Immature natural killer cell (primary cell): ENCODE data around the gene FAM124A. TPM values are rescaled to one million over a fixed set of nuclear protein-coding genes. Genes with fewer than 3 reads are reported as not detected.

Source experiments
- DNase-seq, 3 donors: peaks; one replicate each; pipeline ENCODE4 v3.0.0; 2022; ENCODE audit warnings: mixed read lengths in 1 of 3
- H3K27ac Mint-ChIP-seq, 6 donors: one replicate each; pipeline ENCODE4 v1.8.0; 2020; ENCODE audit warnings: mixed read lengths in 6 of 6, mild to moderate bottlenecking in 5 of 6, inconsistent platforms in 4 of 6, moderate library complexity in 3 of 6
- H3K27me3 Mint-ChIP-seq, 3 donors: one replicate each; pipeline ENCODE4 v1.8.0; 2020 to 2021; ENCODE audit warnings: low read depth in 3 of 3, mild to moderate bottlenecking in 3 of 3, mixed read lengths in 3 of 3, moderate library complexity in 3 of 3, inconsistent platforms in 1 of 3
- H3K36me3 Mint-ChIP-seq, 3 donors: one replicate each; pipeline ENCODE4 v1.8.0; 2020; ENCODE audit warnings: mixed read lengths in 3 of 3, inconsistent platforms in 2 of 3, mild to moderate bottlenecking in 2 of 3
- H3K4me1 Mint-ChIP-seq, 2 donors: one replicate each; pipeline ENCODE4 v1.8.0; 2020; ENCODE audit warnings: inconsistent platforms in 2 of 2, mild to moderate bottlenecking in 2 of 2, mixed read lengths in 2 of 2, moderate library complexity in 1 of 2
- H3K4me3 Mint-ChIP-seq, 5 donors: one replicate each; pipeline ENCODE4 v1.8.0; 2020; ENCODE audit warnings: mild to moderate bottlenecking in 5 of 5, mixed read lengths in 5 of 5, inconsistent platforms in 3 of 5, moderate library complexity in 3 of 5
- H3K9me3 Mint-ChIP-seq, 6 donors: one replicate each; pipeline ENCODE4 v1.8.0; 2020; ENCODE audit warnings: mild to moderate bottlenecking in 6 of 6, mixed read lengths in 6 of 6, inconsistent platforms in 4 of 6, moderate library complexity in 3 of 6
- polyA plus RNA-seq, 3 donors: library from polyadenylated mRNA; unstranded; fragments of 300-500 nt; fragmentation: Illumina TruSeq; gene quantifications; one replicate each; pipeline ENCODE4 v1.2.3, GENCODE V29; 2021

FAM124A gene
- polyA plus RNA-seq, 3 donors from 2014 or later: 0.03 TPM; not detected in 2

GRCh38 chr13:51237887-51238286 lies 15.7 kb downstream of the FAM124A start:
- no peak overlapping the region for H3K4me3 Mint-ChIP-seq
- peak in 2 of 3 donors; percentile 14 to 28 for DNase-seq
- no peak overlapping the region for H3K27ac Mint-ChIP-seq
- H3K27me3 Mint-ChIP-seq: peaks cover 8 to 13% (median 9%) of the 10 kb centered on the region in 3 donors
- no peaks in the 10 kb centered on the region for H3K9me3 Mint-ChIP-seq
- H3K4me1 Mint-ChIP-seq: peaks cover 4 to 16% of the 10 kb centered on the region in 2 donors
- H3K36me3 Mint-ChIP-seq: no peaks in the 10 kb centered on the region

DNA sequence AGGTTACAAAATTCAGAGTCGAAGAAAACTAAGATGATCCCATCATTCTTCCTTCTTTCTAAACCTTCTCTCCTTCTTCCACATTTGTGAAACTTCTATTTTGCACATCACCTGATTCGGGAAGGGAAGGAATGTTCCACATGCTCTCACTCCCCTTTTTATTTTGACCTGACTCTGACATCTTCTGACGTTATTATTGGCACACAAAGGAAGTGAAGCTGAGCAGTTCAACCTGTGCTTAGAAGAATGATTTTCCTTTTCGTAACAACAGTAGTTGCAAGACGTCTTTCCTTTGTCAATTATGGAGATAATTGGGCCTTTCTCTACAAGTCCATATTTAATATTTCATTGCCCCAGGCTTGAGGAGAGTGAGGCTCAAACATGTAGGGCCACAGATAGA lies 18.0 kb downstream of the FAM124A start:
- peaks cover 4 to 16% of the 10 kb centered on the region in 2 donors for H3K4me1 Mint-ChIP-seq
- DNase-seq: no peak
- no peak overlapping the region for H3K4me3 Mint-ChIP-seq
- no peak overlapping the region for H3K27ac Mint-ChIP-seq
- H3K9me3 Mint-ChIP-seq: no peaks in the 10 kb centered on the region
- H3K27me3 Mint-ChIP-seq: peaks cover 7 to 13% (median 9%) of the 10 kb centered on the region in 3 donors
- no peaks in the 10 kb centered on the region for H3K36me3 Mint-ChIP-seq

GRCh38 chr13:51240958-51241357 lies 18.8 kb downstream of the FAM124A start:
- Mint-ChIP-seq H3K27me3 (peaks cover 5 to 13% (median 7%) of the 10 kb centered on the region in 3 donors), H3K4me3 (no peak overlapping the region), H3K27ac (no peak overlapping the region), H3K9me3 (no peaks in the 10 kb centered on the region), H3K4me1 (peaks cover 4 to 16% of the 10 kb centered on the region in 2 donors), H3K36me3 (no peaks in the 10 kb centered on the region)
- DNase-seq: no peak

GRCh38 chr13:51241720-51242119 lies 19.5 kb downstream of the FAM124A start:
- Mint-ChIP-seq H3K27ac (no peak overlapping the region), H3K4me1 (peaks cover 4 to 16% of the 10 kb centered on the region in 2 donors), H3K27me3 (peaks cover 3 to 13% (median 5%) of the 10 kb centered on the region in 3 donors), H3K4me3 (no peak overlapping the region), H3K36me3 (no peaks in the 10 kb centered on the region), H3K9me3 (no peaks in the 10 kb centered on the region)
- DNase-seq: no peak

DNA sequence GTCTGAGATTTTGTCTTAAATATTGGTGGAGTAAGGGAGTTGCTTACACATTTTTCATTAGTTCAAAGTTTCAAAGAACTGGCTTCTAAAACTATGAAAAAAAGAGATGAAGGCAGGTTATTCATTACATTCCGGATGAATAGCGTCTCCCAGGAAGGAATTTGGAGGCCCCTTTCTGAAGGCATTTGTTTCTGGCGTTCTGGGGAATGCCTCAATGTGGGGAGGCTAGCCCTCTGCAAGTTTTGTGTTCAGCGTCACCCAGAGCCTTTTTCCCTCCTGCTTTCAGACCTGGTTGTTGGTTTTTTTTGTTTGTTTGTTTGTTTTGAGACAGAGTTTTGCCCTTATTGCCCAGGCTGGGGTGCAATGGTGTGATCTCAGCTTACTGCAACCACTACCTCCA lies 21.0 kb downstream of the FAM124A start:
- H3K4me1 Mint-ChIP-seq: peaks cover 0 to 3% of the 10 kb centered on the region in 2 donors
- no peak overlapping the region for H3K4me3 Mint-ChIP-seq
- no peak for DNase-seq
- H3K36me3 Mint-ChIP-seq: no peaks in the 10 kb centered on the region
- no peak overlapping the region for H3K27ac Mint-ChIP-seq
- no peaks in the 10 kb centered on the region for H3K9me3 Mint-ChIP-seq
- peaks cover 2 to 11% (median 3%) of the 10 kb centered on the region in 3 donors for H3K27me3 Mint-ChIP-seq

GRCh38 chr13:51243832-51244231 lies 21.6 kb downstream of the FAM124A start:
- Mint-ChIP-seq H3K27me3 (peaks cover 2 to 11% (median 3%) of the 10 kb centered on the region in 3 donors), H3K27ac (no peak overlapping the region), H3K4me1 (no peaks in the 10 kb centered on the region), H3K4me3 (no peak overlapping the region), H3K36me3 (no peaks in the 10 kb centered on the region), H3K9me3 (no peaks in the 10 kb centered on the region)
- DNase-seq: no peak

DNA sequence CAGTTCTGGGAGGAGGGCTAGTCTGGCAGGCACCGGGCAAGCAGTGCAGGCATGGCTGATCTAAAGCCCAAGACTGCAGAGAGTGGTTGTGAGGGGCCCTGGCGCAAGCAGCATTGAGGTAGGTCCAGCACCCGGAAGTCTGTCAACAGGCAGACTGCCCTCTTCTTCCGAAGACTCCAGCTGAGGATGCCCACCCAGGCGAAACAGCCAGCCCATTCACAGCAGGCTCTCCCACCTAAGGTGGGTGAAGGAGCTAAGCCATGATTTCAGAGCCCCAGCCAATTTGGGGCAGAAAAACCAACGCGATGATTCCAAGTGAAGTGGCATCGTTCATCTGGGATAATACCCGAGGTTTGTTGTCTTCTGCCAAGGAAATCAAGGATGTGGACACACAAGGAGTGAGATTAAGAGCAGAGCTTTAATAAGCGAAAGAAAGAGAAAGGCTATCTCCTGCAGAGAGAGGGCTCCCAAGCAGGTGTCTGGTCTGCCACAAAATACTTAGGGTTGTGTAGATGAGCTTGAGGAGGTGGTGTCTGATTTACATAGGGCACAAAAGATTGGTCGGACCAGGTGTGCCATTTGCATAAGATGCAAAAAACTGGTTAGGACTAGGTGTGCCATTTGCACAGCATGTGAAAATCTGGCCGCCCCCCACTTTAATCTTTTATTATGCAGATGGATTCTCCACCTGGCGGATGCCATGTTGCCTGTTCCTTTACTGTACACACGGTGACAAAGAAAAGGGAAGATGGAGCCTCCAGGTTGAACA lies 22.6 kb downstream of the FAM124A start:
- no peaks in the 10 kb centered on the region for H3K4me1 Mint-ChIP-seq
- no peaks in the 10 kb centered on the region for H3K36me3 Mint-ChIP-seq
- H3K27ac Mint-ChIP-seq: no peak overlapping the region
- DNase-seq: no peak
- peaks cover 2 to 11% (median 3%) of the 10 kb centered on the region in 3 donors for H3K27me3 Mint-ChIP-seq
- H3K9me3 Mint-ChIP-seq: no peaks in the 10 kb centered on the region
- no peak overlapping the region for H3K4me3 Mint-ChIP-seq

DNA sequence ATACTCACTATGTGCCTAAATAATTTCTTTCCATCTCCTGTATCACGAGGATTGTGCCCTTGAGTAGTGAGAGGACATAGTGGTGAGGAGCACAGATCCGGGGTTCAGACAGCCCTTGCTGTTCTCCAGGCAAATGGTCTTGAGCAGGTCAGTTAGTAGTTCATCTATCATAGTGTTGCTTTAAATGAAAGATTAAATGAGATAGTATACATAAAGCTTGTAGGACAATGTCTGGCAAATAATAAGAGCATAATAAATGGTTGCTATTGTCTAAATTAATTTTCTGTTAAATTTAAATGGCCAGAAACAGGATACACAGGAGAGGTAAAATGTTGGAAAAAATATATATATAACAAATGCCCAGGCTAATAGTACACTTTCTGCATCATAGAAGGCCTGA lies 23.4 kb downstream of the FAM124A start:
- no peaks in the 10 kb centered on the region for H3K9me3 Mint-ChIP-seq
- H3K36me3 Mint-ChIP-seq: no peaks in the 10 kb centered on the region
- no peak for DNase-seq

DNA sequence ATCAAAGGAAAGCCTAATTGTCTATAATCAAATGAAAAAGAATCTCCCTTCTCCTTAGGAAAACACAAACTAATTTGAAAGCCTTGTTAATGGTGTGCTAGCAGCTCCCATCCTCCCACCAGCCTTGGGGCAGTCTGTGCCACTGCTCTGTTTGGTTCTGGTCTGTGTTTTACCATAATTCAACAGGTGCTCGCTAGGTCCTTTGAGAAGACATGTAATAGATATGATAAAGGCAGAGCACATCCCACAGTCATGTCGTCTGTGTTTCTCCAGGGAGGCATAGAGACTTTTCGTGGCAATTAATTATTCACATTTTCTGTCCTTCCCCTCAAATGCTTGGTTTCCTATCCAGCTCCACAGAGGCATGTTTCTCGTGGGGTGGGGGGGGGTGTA lies 23.8 kb downstream of the FAM124A start:
- Mint-ChIP-seq H3K36me3 (no peaks in the 10 kb centered on the region), H3K4me1 (no peaks in the 10 kb centered on the region), H3K27ac (no peak overlapping the region), H3K27me3 (peaks cover 2 to 6% (median 3%) of the 10 kb centered on the region in 3 donors), H3K9me3 (no peaks in the 10 kb centered on the region), H3K4me3 (no peak overlapping the region)
- no peak for DNase-seq

More for the DNA sequence above, 23.4 kb downstream of the FAM124A start:
- no peak overlapping the region for H3K4me3 Mint-ChIP-seq
- H3K27me3 Mint-ChIP-seq: peaks cover 2 to 7% (median 3%) of the 10 kb centered on the region in 3 donors
- H3K27ac Mint-ChIP-seq: no peak overlapping the region
- no peaks in the 10 kb centered on the region for H3K4me1 Mint-ChIP-seq

GRCh38 chr13:51246418-51247277 lies 24.4 kb downstream of the FAM124A start:
- no peaks in the 10 kb centered on the region for H3K4me1 Mint-ChIP-seq
- peaks cover 2 to 3% (median 3%) of the 10 kb centered on the region in 3 donors for H3K27me3 Mint-ChIP-seq
- H3K27ac Mint-ChIP-seq: no peak overlapping the region
- H3K9me3 Mint-ChIP-seq: no peaks in the 10 kb centered on the region
- no peaks in the 10 kb centered on the region for H3K36me3 Mint-ChIP-seq
- DNase-seq: no peak
- H3K4me3 Mint-ChIP-seq: no peak overlapping the region

DNA sequence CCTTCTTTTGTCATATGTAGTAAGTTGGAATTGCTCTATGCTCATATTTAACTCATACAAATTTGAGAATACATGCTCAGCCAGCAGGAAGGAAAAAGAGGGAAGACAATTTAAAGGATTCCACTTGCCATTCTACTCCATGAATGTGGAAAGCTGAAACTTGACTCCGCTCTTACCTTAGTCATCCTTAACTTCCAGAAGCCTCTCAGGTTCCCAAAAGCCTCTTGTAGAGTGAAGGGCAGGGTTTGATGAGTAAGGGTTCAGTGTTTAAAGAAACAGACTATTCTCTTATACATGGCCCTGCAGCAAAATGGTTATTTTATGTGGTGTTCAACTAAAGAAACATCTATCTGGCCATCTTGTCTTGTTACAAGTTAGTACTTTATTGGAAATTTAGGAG lies 27.1 kb downstream of the FAM124A start:
- H3K36me3 Mint-ChIP-seq: no peaks in the 10 kb centered on the region
- H3K9me3 Mint-ChIP-seq: no peaks in the 10 kb centered on the region
- no peak overlapping the region for H3K27ac Mint-ChIP-seq
- no peak for DNase-seq
- H3K4me3 Mint-ChIP-seq: no peak overlapping the region
- peaks cover 2 to 3% (median 2%) of the 10 kb centered on the region in 3 donors for H3K27me3 Mint-ChIP-seq
- peaks cover 4 to 7% of the 10 kb centered on the region in 2 donors for H3K4me1 Mint-ChIP-seq

GRCh38 chr13:51249770-51250741 lies 27.9 kb downstream of the FAM124A start:
- no peak overlapping the region for H3K4me3 Mint-ChIP-seq
- no peaks in the 10 kb centered on the region for H3K9me3 Mint-ChIP-seq
- H3K27ac Mint-ChIP-seq: no peak overlapping the region
- peaks cover 0 to 2% (median 2%) of the 10 kb centered on the region in 3 donors for H3K27me3 Mint-ChIP-seq
- H3K36me3 Mint-ChIP-seq: no peaks in the 10 kb centered on the region
- no peak for DNase-seq
- H3K4me1 Mint-ChIP-seq: peaks cover 4 to 7% of the 10 kb centered on the region in 2 donors

DNA sequence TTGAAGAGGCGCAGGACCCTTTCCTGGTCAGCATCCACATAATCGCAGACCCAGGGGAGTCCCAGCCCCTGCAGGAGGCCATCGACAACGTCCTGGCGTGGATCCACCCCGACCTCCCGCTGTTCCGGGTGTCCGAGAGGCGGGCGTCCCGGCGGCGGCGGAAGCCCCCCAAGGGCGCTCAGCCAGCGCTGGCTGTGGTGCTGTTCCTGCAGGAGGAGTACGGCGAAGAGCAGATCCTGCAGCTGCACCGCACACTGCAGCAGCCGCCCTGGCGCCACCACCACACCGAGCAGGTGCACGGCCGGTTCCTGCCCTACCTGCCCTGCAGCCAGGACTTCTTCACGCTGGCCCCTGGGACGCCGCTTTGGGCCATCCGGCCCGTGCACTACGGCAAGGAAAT lies 29.3 kb downstream of the FAM124A start:
- Mint-ChIP-seq H3K36me3 (no peaks in the 10 kb centered on the region), H3K4me3 (no peak overlapping the region), H3K4me1 (peaks cover 4 to 7% of the 10 kb centered on the region in 2 donors), H3K9me3 (no peaks in the 10 kb centered on the region), H3K27me3 (peaks cover 0 to 2% (median 2%) of the 10 kb centered on the region in 3 donors), H3K27ac (no peak overlapping the region)
- DNase-seq: no peak
